CD1c-positive myeloid dendritic cell (primary cell): Measurements from ENCODE around the gene TMEM30A.

Experiments
- DNase-seq: peaks from one replicate; pipeline ENCODE4 v3.0.0-alpha.2; 2016; ENCODE audit errors: extremely low spot score

Gene TMEM30A

GRCh38 chr6:75215291-75215690 is 69.3 kb downstream of the TMEM30A start:
- no peak for DNase-seq

GRCh38 chr6:75213732-75214131 is 70.9 kb downstream of the TMEM30A start:
- no peak for DNase-seq

GRCh38 chr6:75213112-75213511 is 71.5 kb downstream of the TMEM30A start:
- no peak for DNase-seq

GRCh38 chr6:75211920-75212590 is 72.5 kb downstream of the TMEM30A start:
- DNase-seq = no peak

- peak; percentile 78 for DNase-seq
Observed at GRCh38 chr6:75210885-75211739, 73.5 kb downstream of the TMEM30A start.

- no peak for DNase-seq
Observed at GRCh38 chr6:75209184-75209723, 75.3 kb downstream of the TMEM30A start.

GRCh38 chr6:75208298-75209183 is 76.1 kb downstream of the TMEM30A start:
- DNase-seq = peak; percentile 91

- DNase-seq = peak; percentile 3
Observed at GRCh38 chr6:75206576-75207342, 77.8 kb downstream of the TMEM30A start.

GRCh38 chr6:75205776-75206575 is 78.6 kb downstream of the TMEM30A start, which contains the start of gene COL12A1:
Gene COL12A1 (minus strand): TSS chr6:75206053. CDS start chr6:75202792, 3,261 bp downstream.
- no peak for DNase-seq

- DNase-seq = no peak
Observed at GRCh38 chr6:75204959-75205775, 79.4 kb downstream of the TMEM30A start.

GRCh38 chr6:75204217-75204958 is 80.2 kb downstream of the TMEM30A start:
- DNase-seq = peak; percentile 16

GRCh38 chr6:75203721-75204120 is 80.9 kb downstream of the TMEM30A start:
- no peak for DNase-seq
